GM23338 (cell line): ENCODE measurements around the gene CER1.

ENCODE experiments used
- CREB1 ChIP-seq: fragments of 250-450 bp; sonication (Bioruptor Pico); IDR thresholded peaks from 2 replicates; pipeline ENCODE4 v1.5.0; 2020; ENCODE audit warnings: low read depth, mild to moderate bottlenecking, moderate library complexity
- EZH2 ChIP-seq: fragments of 200-600 bp; sonication (generic); IDR thresholded peaks from one replicate; pipeline ENCODE4 v1.8.0; 2017; ENCODE audit warnings: antibody characterized with exemption, mild to moderate bottlenecking, low read depth; ENCODE audit not compliant: unreplicated experiment
- EZH2phosphoT487 ChIP-seq: fragments of 200-600 bp; sonication (generic); IDR thresholded peaks from one replicate; pipeline ENCODE4 v1.8.1; 2018; ENCODE audit warnings: antibody characterized with exemption; ENCODE audit not compliant: unreplicated experiment
- POLR2AphosphoS5 ChIP-seq: IDR thresholded peaks from 2 replicates; pipeline ENCODE4 v1.6.1; 2016; ENCODE audit warnings: antibody characterized with exemption, low read depth
- REST ChIP-seq: IDR thresholded peaks from one replicate; pipeline ENCODE4 v1.6.1; 2018; ENCODE audit warnings: antibody characterized with exemption; ENCODE audit not compliant: unreplicated experiment
- TF ChIP-seq, protein P1 (sequence below), 2 experiments: fragments of 200-600 bp in 1 of 2; sonication (generic) in 1 of 2; conservative IDR thresholded peaks; 2 replicates each; pipeline versions ENCODE4 v1.5.1 to v1.6.1; 2016 to 2017; ENCODE audit warnings: antibody characterized with exemption in 2 of 2, low read depth in 2 of 2, mild to moderate bottlenecking in 2 of 2, moderate library complexity in 1 of 2

GRCh38 chr9:14744768-14745167 lies 22.2 kb upstream of the CER1 start:
- TF ChIP-seq, protein P1, sequence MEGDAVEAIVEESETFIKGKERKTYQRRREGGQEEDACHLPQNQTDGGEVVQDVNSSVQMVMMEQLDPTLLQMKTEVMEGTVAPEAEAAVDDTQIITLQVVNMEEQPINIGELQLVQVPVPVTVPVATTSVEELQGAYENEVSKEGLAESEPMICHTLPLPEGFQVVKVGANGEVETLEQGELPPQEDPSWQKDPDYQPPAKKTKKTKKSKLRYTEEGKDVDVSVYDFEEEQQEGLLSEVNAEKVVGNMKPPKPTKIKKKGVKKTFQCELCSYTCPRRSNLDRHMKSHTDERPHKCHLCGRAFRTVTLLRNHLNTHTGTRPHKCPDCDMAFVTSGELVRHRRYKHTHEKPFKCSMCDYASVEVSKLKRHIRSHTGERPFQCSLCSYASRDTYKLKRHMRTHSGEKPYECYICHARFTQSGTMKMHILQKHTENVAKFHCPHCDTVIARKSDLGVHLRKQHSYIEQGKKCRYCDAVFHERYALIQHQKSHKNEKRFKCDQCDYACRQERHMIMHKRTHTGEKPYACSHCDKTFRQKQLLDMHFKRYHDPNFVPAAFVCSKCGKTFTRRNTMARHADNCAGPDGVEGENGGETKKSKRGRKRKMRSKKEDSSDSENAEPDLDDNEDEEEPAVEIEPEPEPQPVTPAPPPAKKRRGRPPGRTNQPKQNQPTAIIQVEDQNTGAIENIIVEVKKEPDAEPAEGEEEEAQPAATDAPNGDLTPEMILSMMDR (conservative IDR thresholded peaks at IDR 0.05; ENCODE audit: low read depth in 2 of 2), result no peak
- TF ChIP-seq EZH2 (no peak), REST (no peak), POLR2AphosphoS5 (no peak), CREB1 (CRISPR knock-in tag) (no peak), EZH2phosphoT487 (no peak)
